Epithelial cell of proximal tubule (primary cell): ENCODE results near the gene SOS2. TPM values are rescaled to one million over a fixed set of nuclear protein-coding genes. Genes with fewer than 3 reads are reported as not detected.

Source experiments
- DNase-seq: peaks from one replicate; pipeline ENCODE4 v3.0.0-alpha.2; 2011; ENCODE audit warnings: low read depth
- H3K4me3 ChIP-seq: 2 replicates; pipeline ENCODE4 v1.5.1; 2011; ENCODE audit warnings: low read depth, mild to moderate bottlenecking, low read length
- total RNA-seq: library from RNA; depleted of rRNA; stranded (reverse); fragments of >200 nt; gene quantifications from 2 replicates; pipeline ENCODE4 v1.2.3, GENCODE V29; 2015
- TF ChIP-seq, protein P1 (sequence below): conservative IDR thresholded peaks from 2 replicates; pipeline ENCODE4 v1.5.1; 2012; ENCODE audit warnings: low read depth, mild to moderate bottlenecking, low read length

The SOS2 gene
- total RNA-seq, 1 donor from 2014 or later: 13.5 TPM

DNA sequence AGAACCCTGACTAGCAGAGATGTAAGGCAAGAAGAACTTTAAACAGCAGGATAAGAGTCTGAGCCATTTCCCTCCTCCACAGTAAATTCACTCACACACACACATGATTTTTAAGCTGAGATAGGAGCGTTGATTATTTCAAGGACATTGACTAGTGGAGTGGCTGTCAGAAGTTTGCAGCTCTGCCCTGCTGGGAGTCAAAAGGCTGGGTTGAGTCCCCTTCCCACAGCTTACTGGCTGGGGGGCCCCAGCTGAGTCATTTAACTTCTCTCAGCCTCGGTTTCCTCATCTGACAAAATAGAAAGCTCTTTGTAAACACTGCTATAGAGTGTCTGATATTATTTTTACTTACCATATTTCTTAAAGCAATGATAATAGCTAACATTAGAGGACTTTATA is 143.3 kb downstream of the SOS2 start:
- no peak for DNase-seq
- TF ChIP-seq, protein P1, sequence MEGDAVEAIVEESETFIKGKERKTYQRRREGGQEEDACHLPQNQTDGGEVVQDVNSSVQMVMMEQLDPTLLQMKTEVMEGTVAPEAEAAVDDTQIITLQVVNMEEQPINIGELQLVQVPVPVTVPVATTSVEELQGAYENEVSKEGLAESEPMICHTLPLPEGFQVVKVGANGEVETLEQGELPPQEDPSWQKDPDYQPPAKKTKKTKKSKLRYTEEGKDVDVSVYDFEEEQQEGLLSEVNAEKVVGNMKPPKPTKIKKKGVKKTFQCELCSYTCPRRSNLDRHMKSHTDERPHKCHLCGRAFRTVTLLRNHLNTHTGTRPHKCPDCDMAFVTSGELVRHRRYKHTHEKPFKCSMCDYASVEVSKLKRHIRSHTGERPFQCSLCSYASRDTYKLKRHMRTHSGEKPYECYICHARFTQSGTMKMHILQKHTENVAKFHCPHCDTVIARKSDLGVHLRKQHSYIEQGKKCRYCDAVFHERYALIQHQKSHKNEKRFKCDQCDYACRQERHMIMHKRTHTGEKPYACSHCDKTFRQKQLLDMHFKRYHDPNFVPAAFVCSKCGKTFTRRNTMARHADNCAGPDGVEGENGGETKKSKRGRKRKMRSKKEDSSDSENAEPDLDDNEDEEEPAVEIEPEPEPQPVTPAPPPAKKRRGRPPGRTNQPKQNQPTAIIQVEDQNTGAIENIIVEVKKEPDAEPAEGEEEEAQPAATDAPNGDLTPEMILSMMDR: no peak

DNA sequence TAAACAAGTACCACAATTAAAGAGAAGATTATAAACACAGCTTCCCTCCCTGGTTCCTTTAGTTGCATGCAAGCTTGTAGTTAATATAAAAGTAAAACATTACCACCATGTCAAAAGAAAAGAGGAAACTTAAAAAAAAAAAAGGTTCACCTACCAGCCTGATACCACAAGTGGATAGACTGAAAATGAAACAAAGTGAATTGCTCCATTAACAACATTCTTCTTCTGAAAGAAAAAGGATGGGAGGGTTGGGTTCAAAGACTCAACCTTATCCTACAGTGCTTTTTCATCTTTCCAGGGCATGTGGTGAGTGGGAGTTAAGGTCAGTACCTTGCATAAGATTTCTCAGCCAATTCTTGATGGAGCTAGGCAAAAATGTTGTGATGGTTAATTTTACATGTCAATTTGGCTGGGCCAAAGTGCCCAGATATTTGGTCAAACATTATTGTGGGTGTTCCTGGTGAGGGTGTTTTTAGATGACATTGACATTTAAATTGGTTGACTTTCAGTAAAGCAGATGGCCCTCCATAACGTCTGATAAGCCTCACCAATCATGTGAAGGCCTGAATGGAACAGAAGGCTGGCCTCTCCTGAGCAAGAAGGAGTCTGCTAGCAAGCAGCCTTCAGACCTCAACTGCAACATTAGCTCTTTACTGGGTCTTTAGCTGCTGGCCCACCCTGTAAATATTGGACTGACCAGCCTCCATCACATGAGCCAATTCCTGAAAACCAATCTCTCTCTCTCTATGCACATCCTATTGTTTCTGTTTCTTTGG is 143.8 kb downstream of the SOS2 start:
- TF ChIP-seq, protein P1: no peak
- H3K4me3 ChIP-seq: no peak overlapping the region
- DNase-seq: no peak

More for the DNA sequence above, 143.3 kb downstream of the SOS2 start:
- no peak overlapping the region for H3K4me3 ChIP-seq

DNA sequence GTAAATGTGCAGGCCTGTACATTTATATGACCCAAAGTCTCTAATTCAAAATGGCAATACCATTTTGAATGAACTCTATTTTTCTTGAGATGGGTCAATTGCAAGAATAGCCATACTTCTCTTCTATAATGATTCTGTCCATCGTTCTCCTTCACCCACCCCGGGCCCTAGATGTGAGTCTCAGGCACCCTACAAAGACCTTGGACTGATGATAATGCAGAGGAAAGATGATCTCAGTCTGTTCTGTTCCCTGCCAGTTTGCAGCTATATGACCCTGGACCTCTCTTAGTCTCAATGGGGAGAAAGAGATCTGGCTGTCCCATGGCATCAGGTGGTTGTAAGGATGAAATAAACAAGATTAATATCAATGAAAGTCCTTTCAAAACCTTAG is 145.1 kb downstream of the SOS2 start:
- no peak for DNase-seq
- TF ChIP-seq, protein P1: no peak
- no peak overlapping the region for H3K4me3 ChIP-seq

DNA sequence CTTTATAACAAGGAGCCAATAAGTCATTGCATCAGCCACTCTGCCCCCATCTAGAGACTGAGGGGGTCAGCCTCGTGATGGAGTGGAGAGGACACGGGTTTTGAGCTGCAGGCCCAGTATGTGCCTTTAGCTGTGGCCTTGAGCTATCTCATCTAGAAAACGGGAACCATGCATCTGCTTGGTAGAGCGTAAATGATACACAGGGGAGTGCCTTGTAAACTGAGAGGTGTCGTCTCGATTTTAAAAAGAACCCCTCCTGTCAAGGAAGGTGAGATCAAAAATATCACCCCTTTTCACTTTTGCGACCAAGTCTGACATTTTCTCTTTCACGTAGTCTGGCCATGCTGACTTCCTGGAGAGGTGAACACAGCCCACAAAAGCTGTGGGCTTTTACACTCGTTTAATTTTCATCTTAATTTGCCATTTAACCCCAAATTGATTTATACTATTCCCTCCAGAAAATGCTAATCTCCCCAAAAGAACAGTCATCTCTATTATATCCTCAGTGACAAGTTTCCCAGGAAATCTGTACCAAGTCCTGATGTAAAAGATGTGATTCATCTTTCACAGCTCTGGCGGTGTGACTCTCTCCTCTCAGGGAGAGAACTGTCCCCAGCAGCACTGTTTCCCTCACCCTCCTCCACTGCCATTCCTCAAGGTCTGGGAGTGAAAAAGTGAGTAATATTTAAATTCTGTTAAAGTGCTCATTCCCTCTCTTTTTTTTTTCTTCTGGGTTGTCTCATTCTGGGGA is 145.6 kb downstream of the SOS2 start:
- TF ChIP-seq, protein P1: no peak
- DNase-seq: no peak
- H3K4me3 ChIP-seq: no peak overlapping the region

DNA sequence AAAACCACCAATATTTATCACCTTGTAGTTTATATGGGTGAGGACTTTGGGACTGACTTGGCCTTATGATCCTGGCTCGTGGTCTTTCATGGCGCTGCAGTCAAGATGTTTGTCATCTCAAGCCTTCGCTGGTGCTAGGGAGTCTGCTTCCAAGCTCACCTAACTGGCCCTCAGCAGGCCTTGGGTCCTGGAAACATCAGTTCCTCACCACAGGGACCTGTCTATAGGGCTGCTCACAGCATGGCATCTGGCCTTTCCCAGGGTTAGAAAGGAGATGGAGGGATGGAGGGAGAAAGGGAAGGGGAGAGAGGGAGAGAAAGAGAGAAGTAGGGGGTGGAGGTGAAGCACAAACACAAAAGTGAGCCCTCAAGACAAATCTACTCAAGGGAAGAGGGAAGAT is 146.7 kb downstream of the SOS2 start:
- TF ChIP-seq, protein P1: no peak
- DNase-seq: no peak

DNA sequence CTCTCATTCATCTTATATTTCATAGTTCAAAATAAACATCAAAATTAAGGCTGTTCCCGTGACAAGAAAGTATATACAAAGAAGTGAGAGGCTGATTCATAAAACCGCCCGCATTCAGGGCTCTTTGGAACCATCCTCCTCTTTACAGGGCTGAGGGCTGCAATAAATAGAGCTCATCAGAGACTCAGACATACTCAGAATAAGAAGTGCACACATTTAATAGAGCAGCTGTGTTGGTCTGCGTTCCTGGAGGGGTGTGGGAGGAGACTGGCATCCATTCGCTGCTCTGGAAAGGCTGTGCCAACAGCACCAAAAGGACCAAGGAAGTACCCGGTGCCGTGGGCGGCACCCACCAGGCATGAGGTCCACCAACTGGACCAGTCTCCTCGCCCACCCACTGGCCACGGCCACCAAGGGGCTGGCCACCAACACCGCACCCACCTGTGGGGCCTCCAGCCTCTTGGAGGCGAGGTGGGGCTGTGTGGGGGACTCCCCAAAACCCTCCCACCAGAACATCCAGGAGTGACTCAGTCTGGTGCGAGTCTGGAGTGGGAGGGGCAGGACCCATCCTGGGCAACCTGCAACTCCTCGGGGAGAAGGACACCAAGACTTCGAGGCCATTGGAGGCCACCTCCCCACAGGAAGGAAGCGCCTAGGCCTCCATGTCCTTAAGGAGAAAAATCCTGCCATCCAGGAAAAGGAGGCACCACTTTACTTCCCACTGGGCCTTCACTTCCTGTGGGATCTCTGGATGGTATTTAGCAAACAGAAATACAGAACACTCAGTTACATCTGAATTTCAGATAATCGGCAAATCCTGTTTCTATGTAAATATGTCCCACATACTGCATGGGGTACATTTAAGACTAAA is 147.7 kb downstream of the SOS2 start:
- H3K4me3 ChIP-seq: no peak overlapping the region
- no peak for DNase-seq
- TF ChIP-seq, protein P1: no peak

More for the DNA sequence above, 146.7 kb downstream of the SOS2 start:
- no peak overlapping the region for H3K4me3 ChIP-seq
